Calu3 (cell line): ENCODE data around the gene IRAK1BP1. TPM values are rescaled to one million over a fixed set of nuclear protein-coding genes. Genes with fewer than 3 reads are reported as not detected.

ENCODE experiments used
- BruUV-seq: library from RNA; stranded (reverse); fragments of 400-500 nt; replicated peaks from 2 replicates; lab custom pipeline; 2021; lab: Mats Ljungman, UMichigan
- CTCF ChIA-PET: fragments of 300-600 bp; sonication (Branson Sonifier 250); formaldehyde crosslinking; loops from one replicate; lab custom pipeline; 2022; ENCODE audit warnings: antibody characterized with exemption; lab: Charles Lee
- DNase-seq: peaks from one replicate; pipeline ENCODE4 v3.0.0; 2022
- H3K27ac Mint-ChIP-seq: one replicate; pipeline ENCODE4 v1.8.0; 2022; ENCODE audit warnings: mixed read lengths; ENCODE audit not compliant: unreplicated experiment
- H3K27me3 Mint-ChIP-seq: one replicate; pipeline ENCODE4 v1.8.0; 2022; ENCODE audit warnings: mixed read lengths; ENCODE audit not compliant: unreplicated experiment
- H3K36me3 Mint-ChIP-seq: one replicate; pipeline ENCODE4 v1.8.0; 2022; ENCODE audit warnings: mild to moderate bottlenecking, moderate library complexity, mixed read lengths; ENCODE audit not compliant: insufficient read depth, unreplicated experiment
- H3K4me1 Mint-ChIP-seq: one replicate; pipeline ENCODE4 v1.8.0; 2022; ENCODE audit warnings: mild to moderate bottlenecking, low read depth, mixed read lengths; ENCODE audit not compliant: unreplicated experiment
- H3K4me3 Mint-ChIP-seq: one replicate; pipeline ENCODE4 v1.8.0; 2022; ENCODE audit warnings: mild to moderate bottlenecking, low read depth, moderate library complexity, mixed read lengths; ENCODE audit not compliant: unreplicated experiment
- H3K9me3 Mint-ChIP-seq: one replicate; pipeline ENCODE4 v1.8.0; 2022; ENCODE audit warnings: low read depth, mixed read lengths; ENCODE audit not compliant: unreplicated experiment
- CTCF ChIP-seq: fragments of 200-600 bp; IDR thresholded peaks from one replicate; pipeline ENCODE4 v1.8.0; 2022; ENCODE audit warnings: antibody characterized with exemption; ENCODE audit not compliant: unreplicated experiment
- intact Hi-C: fragments of 100-400 bp; cut with micrococcal nuclease; formaldehyde crosslinking; loops from one replicate; pipeline ENCODE4 v1.10.0; 2022; ENCODE audit not compliant: unreplicated experiment
- total RNA-seq: library from RNA; stranded (reverse); gene quantifications from 2 replicates; pipeline ENCODE4 v1.2.3, GENCODE V29; 2022

IRAK1BP1 gene
- total RNA-seq, 1 experiment from 2014 or later: 4.2 TPM

GRCh38 chr6:78936515-78936914 is 69.2 kb downstream of the IRAK1BP1 start:
- no peak for TF ChIP-seq CTCF
- Mint-ChIP-seq H3K9me3 (no peaks in the 10 kb centered on the region), H3K27ac (no peak overlapping the region), H3K27me3 (no peaks in the 10 kb centered on the region), H3K4me3 (no peak overlapping the region), H3K36me3 (peaks cover 12% of the 10 kb centered on the region), H3K4me1 (no peaks in the 10 kb centered on the region)
- intact Hi-C loops: no loop called here
- BruUV-seq: no TSS peak
- DNase-seq: no peak
- CTCF ChIA-PET: no interaction called here

GRCh38 chr6:78942446-78942845 is 75.1 kb downstream of the IRAK1BP1 start:
- CTCF ChIA-PET: no interaction called here
- H3K4me1 Mint-ChIP-seq: no peaks in the 10 kb centered on the region
- no peak overlapping the region for H3K27ac Mint-ChIP-seq
- BruUV-seq: no TSS peak
- H3K4me3 Mint-ChIP-seq: no peak overlapping the region
- H3K9me3 Mint-ChIP-seq: no peaks in the 10 kb centered on the region
- DNase-seq: no peak
- no peak for TF ChIP-seq CTCF
- no peaks in the 10 kb centered on the region for H3K27me3 Mint-ChIP-seq
- peaks cover 33% of the 10 kb centered on the region for H3K36me3 Mint-ChIP-seq
- intact Hi-C loops: no loop called here

- CTCF ChIA-PET: no interaction called here
- Mint-ChIP-seq H3K36me3 (peaks cover 46% of the 10 kb centered on the region), H3K27ac (no peak overlapping the region), H3K27me3 (no peaks in the 10 kb centered on the region), H3K9me3 (no peaks in the 10 kb centered on the region), H3K4me1 (no peaks in the 10 kb centered on the region), H3K4me3 (no peak overlapping the region)
- intact Hi-C loops: no loop called here
- TF ChIP-seq CTCF: no peak
- DNase-seq: no peak
- BruUV-seq: no TSS peak
Measured at GRCh38 chr6:78947529-78947928, 80.2 kb downstream of the IRAK1BP1 start.

- BruUV-seq: no TSS peak
- DNase-seq: no peak
- CTCF ChIA-PET: no interaction called here
- no peaks in the 10 kb centered on the region for H3K9me3 Mint-ChIP-seq
- no peak for TF ChIP-seq CTCF
- H3K4me3 Mint-ChIP-seq: no peak overlapping the region
- no peaks in the 10 kb centered on the region for H3K27me3 Mint-ChIP-seq
- intact Hi-C loops: no loop called here
- H3K27ac Mint-ChIP-seq: no peak overlapping the region
- peaks cover 48% of the 10 kb centered on the region for H3K36me3 Mint-ChIP-seq
- H3K4me1 Mint-ChIP-seq: no peaks in the 10 kb centered on the region
Measured at GRCh38 chr6:78947962-78948361, 80.6 kb downstream of the IRAK1BP1 start.
